NCI-H1930 (cell line): Measurements from ENCODE around the gene PDK1.
A peak's percentile ranks its signal among the peaks of the same experiment; 100 is the strongest.
"Not testable (repeated sequence)": the region's sequence is repeated elsewhere in the genome, so short reads cannot be mapped to it uniquely, and the experiment has no call there.

ENCODE experiments used
- DNase-seq, 2 experiments: peaks; one replicate each; lab custom pipeline; 2025; lab: John Stamatoyannopoulos, UW

PDK1 gene

DNA sequence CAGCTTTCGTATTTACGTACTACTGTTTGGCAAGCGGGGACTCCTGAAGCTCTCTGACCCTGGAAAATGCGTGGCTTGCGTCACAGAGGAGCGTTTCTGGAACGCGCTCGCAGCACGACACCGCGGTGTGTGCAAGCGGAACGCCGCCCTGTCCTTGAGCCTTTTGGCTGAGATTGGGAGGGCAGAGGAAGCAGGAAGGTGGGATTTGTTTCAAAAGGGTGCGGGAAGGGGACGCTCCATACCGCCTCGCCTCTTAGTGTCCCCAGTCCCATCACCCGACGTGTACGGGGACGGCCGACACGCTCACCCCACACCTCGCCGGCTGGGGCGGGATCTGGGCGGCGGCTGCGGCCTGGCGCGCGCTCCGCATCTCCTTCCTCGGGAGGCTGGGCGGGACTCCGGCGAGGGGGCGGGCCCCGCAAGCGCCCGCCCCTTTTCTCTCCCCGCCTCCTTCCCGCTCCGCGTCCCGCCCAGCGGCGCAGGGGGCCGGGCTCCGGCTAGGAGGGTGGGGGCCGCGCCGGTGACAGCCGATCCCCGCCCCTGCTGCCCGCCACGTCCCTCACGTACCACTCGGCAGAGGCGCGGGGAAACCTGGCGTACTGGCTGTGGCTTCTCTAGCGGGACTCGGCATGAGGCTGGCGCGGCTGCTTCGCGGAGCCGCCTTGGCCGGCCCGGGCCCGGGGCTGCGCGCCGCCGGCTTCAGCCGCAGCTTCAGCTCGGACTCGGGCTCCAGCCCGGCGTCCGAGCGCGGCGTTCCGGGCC, at the start of gene PDK1:
Gene PDK1 (plus strand): TSS at position 569 of the 762 bp plus-strand sequence. CDS start 61 bp downstream, at position 630.
- peak; percentile 75 to 88 for DNase-seq

GRCh38 chr2:172507199-172507598, 48.7 kb upstream of the PDK1 start:
- no peak for DNase-seq

GRCh38 chr2:172510088-172510487, 45.8 kb upstream of the PDK1 start:
- DNase-seq, result no peak

- no peak for DNase-seq
Observed at GRCh38 chr2:172510548-172510947, 45.3 kb upstream of the PDK1 start.

GRCh38 chr2:172512810-172513523, 42.9 kb upstream of the PDK1 start:
- DNase-seq, result no peak

DNA sequence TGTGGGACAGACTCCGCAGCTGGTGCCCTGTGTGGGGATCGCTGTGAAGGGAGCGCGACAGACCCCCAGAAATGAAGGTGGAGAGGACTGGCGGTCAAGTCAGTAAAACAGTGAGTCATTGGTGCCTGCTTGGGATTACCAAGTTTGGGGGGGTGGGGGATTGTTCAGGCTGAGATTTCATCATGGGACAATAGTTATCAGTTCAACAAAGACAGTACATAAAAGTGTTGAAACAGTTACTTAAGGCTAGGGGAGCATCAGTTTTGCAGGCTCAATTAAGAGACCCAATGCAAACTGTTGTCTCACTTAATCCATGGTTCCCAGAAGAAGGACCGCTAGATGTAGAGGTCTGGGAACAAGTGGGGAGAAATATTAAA, 42.4 kb upstream of the PDK1 start:
- no peak for DNase-seq

DNA sequence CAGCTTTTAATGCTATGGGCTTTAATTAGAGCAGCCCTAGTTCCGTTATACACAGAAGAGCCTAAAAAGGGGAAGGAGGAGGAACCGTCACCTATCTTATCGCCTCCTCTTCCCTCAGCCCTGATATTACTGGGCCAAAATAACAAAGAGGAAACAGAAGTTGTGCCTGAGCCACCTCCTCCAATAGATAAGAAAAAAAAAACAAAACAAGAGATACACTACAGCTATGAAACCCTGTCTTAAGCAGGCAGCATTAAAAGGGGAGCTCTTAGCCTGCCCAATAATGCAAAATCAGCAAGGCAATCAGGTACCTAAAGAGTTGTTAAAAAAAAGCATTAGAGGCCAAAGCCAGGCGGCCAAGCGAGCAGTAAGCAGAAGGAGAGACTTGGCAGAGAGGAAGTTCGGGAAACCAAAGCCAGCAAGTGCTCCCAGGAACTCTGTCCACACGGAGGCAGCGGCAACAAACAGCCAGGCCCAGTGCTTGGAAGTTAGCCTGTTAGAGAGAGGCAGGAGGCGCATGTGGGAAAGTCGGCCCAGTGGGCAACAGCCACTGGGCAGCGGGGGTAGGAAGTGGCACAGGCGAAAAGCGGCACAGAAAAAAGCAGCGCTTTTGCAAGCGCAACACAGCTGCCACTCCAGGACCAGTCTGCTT, 41.8 kb upstream of the PDK1 start:
- DNase-seq, result no peak

DNA sequence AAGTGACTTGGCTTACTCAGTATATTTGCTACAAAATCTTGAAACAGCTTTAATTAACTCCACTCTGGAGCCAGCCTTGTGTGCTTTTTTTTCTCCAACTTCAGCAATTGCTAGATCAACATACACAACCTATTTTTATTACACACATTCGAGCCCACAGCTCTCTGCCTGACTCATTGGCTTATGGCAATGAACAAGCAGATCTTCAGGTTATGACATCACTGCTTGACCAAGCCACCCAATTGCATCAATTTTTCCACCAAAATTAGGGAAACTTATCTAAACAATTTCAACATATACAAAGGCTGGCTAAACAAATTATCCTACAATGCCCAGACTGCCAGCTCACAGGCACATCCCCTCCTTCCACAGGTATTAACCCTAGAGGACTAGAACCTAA, 39.6 kb upstream of the PDK1 start:
- no peak for DNase-seq

- DNase-seq, result no peak
Observed at GRCh38 chr2:172518995-172519394, 36.9 kb upstream of the PDK1 start.

- no peak for DNase-seq
Observed at GRCh38 chr2:172525601-172526000, 30.3 kb upstream of the PDK1 start.

- no peak for DNase-seq
Observed at GRCh38 chr2:172531309-172531708, 24.6 kb upstream of the PDK1 start.

- DNase-seq, result not testable (repeated sequence)
Observed at GRCh38 chr2:172532461-172532860, 23.4 kb upstream of the PDK1 start.

GRCh38 chr2:172533687-172534086, 22.2 kb upstream of the PDK1 start:
- DNase-seq, result no peak

GRCh38 chr2:172535119-172535518, 20.8 kb upstream of the PDK1 start:
- DNase-seq, result no peak

DNA sequence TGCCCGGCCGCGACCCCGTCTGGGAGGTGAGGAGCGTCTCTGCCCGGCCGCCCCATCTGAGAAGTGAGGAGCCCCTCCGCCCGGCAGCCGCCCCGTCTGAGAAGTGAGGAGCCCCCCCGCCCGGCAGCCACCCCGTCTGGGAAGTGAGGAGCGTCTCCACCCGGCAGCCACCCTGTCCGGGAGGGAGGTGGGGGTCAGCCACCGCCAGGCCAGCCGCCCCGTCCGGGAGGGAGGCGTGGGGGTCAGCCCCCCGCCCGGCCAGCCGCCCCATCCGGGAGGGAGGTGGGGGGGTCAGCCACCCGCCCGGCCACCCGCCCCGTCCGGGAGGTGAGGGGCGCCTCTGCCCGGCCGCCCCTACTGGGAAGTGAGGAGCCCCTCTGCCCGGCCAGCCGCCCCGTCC, 18.0 kb upstream of the PDK1 start:
- not testable (repeated sequence) for DNase-seq

DNA sequence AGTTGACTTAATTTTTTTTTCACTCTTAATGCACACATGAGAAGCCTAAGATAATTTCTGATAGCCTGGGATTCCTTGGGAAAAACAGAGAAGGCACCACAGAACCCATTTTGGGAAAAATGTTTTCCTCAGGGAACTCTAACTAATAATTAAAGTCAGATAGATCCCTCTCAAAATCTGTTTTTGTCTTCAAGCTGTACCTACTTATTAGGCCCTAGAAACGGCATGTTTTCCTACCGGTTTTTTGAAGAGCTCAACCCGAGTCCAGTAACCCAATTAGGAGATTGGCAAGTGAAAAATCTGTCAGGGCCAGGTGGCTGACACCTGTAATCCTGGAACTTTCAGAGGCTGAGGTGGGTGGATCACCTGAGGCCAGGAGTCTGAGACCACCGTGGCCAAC, 16.1 kb upstream of the PDK1 start:
- no peak for DNase-seq

- DNase-seq, result no peak
Observed at GRCh38 chr2:172540421-172540820, 15.5 kb upstream of the PDK1 start.

DNA sequence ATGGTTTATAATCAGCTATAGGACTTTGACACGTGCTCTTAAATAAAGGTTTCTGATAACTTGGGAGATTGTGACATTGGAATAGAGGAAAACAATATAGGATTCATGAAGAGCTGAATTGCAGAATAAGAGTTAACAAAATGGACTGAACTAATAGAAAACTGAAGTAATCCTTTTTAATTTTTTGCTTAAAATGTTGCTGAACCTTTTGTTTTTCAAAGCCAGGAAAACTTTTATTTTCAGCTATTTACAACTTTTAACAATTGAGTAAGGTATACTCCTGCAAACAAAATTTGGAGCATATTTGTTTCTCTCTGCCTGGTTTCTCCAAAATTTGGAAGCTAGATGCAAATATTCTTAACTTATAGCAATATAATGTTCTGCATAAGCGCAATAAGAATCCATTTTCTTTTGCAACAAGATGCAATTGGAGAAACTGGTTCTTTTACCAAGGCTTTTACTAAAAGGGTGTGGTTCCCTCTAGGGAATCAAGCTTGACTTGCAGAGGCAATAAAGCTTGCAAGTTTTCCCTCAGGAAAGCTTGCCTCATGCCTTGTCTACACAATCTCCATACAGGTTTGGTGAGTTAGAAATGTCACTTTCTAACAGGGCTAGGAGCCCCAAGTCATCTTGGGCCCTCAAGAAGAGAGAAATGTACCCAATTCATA, 10.3 kb upstream of the PDK1 start:
- no peak for DNase-seq

DNA sequence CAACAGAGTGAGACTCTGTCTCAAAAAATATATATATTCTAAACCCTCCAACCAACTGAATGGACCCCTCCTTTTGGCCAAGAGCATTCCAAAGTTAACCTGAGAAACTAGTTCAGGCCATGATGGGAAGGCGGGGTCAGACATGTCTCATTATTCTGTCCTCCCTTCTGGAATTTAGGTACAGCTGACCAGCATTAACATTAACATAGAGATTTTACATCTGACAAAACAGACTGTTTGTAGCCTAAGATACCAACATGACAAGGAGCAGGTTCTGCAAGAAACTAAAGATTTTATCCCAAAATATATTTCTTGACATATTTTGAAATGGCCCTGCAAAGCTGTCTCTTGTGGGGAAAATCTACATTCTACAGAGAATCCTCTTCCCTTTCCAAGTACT, 6.8 kb upstream of the PDK1 start:
- DNase-seq, result no peak

- not testable (repeated sequence) for DNase-seq
Observed at GRCh38 chr2:172549802-172550201, 6.1 kb upstream of the PDK1 start.

DNA sequence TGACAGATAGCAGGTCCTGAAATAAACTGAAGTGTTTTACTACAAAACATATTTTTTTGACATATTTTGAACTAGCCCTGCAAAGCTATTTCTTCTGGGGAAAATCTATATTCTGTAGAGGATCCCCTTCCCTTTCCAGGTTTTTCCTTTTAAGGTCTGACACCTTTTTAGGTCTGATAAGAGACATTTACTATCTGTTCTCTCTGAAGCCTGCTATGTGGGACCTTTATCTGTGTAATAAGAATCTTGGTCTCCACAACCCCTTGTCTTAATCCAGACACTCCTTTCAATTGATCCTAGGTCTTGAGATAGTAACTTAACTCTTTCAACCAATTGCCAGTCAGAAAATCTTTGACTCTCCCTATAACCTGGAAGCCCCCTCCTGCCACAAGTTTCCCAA, 5.5 kb upstream of the PDK1 start:
- DNase-seq, result no peak

- DNase-seq, result no peak
Observed at GRCh38 chr2:172551271-172551670, 4.6 kb upstream of the PDK1 start.
